GM12891 (cell line): ENCODE data around the gene C2CD3.

Experiments
- POLR2A ChIP-seq: IDR thresholded peaks from 2 replicates; pipeline ENCODE4 v1.6.1; 2011; ENCODE audit warnings: low read depth, low read length, control low read depth
- POLR2AphosphoS5 ChIP-seq: IDR thresholded peaks from 2 replicates; pipeline ENCODE4 v1.6.1; 2011; ENCODE audit warnings: low read depth, low read length, control low read depth
- SPI1 ChIP-seq: IDR thresholded peaks from 2 replicates; pipeline ENCODE4 v1.6.1; 2011; ENCODE audit warnings: low read depth, low read length, control low read depth

DNA sequence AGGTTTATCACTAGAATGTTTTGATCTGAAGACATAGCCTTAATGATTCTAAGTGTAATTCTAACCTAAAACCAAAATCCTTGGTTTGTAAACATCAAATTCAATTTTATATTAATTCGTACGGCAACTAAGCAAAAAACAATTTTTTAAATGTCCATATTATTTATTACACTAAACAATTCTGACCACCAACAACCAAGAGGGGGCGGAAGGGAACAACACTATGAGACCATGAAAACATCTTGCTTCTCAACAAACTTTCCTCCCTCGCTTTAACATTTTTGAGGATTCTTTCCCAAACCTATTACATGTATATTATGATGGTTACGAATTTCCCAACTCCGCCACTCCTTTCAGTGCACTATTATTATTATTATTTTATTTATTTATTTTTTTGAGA is 181.6 kb downstream of the C2CD3 start:
- TF ChIP-seq POLR2AphosphoS5, result no peak
- TF ChIP-seq POLR2A, result no peak
- TF ChIP-seq SPI1, result no peak
